GM23248 (cell line): Measurements from ENCODE around the gene RELN. TPM values are rescaled to one million over a fixed set of nuclear protein-coding genes. Genes with fewer than 3 reads are reported as not detected.
A peak's percentile ranks its signal among the peaks of the same experiment; 100 is the strongest.

Experiments
- DNase-seq: peaks from one replicate; pipeline ENCODE4 v3.0.0-alpha.2; 2015
- H2AFZ ChIP-seq: fragments of 200-600 bp; sonication (generic); 2 replicates; pipeline ENCODE4 v1.6.1; 2016; ENCODE audit warnings: antibody characterized with exemption
- H3F3A ChIP-seq: fragments of 200-600 bp; sonication (generic); 2 replicates; pipeline ENCODE4 v1.6.1; 2016; ENCODE audit warnings: mild to moderate bottlenecking, antibody characterized with exemption, mixed run types; ENCODE audit not compliant: insufficient read depth
- H3K27ac ChIP-seq: fragments of 200-600 bp; sonication (generic); 2 replicates; pipeline ENCODE4 v1.5.1; 2016; ENCODE audit warnings: mild to moderate bottlenecking
- H3K27me3 ChIP-seq: fragments of 200-600 bp; sonication (generic); replicated peaks from 2 replicates; pipeline ENCODE4 v1.6.1; 2016; ENCODE audit warnings: mild to moderate bottlenecking; ENCODE audit not compliant: insufficient read depth
- H3K36me3 ChIP-seq: fragments of 200-600 bp; sonication (generic); 2 replicates; pipeline ENCODE4 v1.6.1; 2016; ENCODE audit warnings: low read depth, mild to moderate bottlenecking
- H3K4me1 ChIP-seq: fragments of 200-600 bp; sonication (generic); 2 replicates; pipeline ENCODE4 v1.6.1; 2016; ENCODE audit warnings: mild to moderate bottlenecking; ENCODE audit not compliant: insufficient read depth
- H3K4me2 ChIP-seq: fragments of 200-600 bp; sonication (generic); one replicate; pipeline ENCODE4 v1.6.1; 2016; ENCODE audit warnings: mild to moderate bottlenecking; ENCODE audit not compliant: unreplicated experiment
- H3K4me3 ChIP-seq: fragments of 200-600 bp; sonication (generic); 2 replicates; pipeline ENCODE4 v1.5.1; 2016; ENCODE audit warnings: mild to moderate bottlenecking
- H3K79me2 ChIP-seq: fragments of 200-600 bp; sonication (generic); 2 replicates; pipeline ENCODE4 v1.6.1; 2016; ENCODE audit warnings: mild to moderate bottlenecking; ENCODE audit not compliant: insufficient read depth
- H3K9ac ChIP-seq: fragments of 200-600 bp; sonication (generic); 2 replicates; pipeline ENCODE4 v1.6.1; 2016; ENCODE audit warnings: mild to moderate bottlenecking
- H3K9me2 ChIP-seq: fragments of 200-600 bp; sonication (generic); 2 replicates; pipeline ENCODE4 v1.6.1; 2016; ENCODE audit warnings: mixed run types, mild to moderate bottlenecking, moderate library complexity; ENCODE audit not compliant: insufficient read depth
- H3K9me3 ChIP-seq: fragments of 200-600 bp; sonication (generic); one replicate; pipeline ENCODE4 v1.6.1; 2017; ENCODE audit warnings: low read depth
- H4K20me1 ChIP-seq: fragments of 200-600 bp; sonication (generic); 2 replicates; pipeline ENCODE4 v1.6.0; 2016; ENCODE audit not compliant: insufficient read depth
- EZH2 ChIP-seq: fragments of 200-600 bp; sonication (generic); IDR thresholded peaks from 2 replicates; pipeline ENCODE4 v1.6.1; 2018; ENCODE audit warnings: antibody characterized with exemption, mild to moderate bottlenecking; ENCODE audit not compliant: insufficient read depth, poor library complexity, severe bottlenecking
- EZH2phosphoT487 ChIP-seq: fragments of 200-600 bp; sonication (generic); IDR thresholded peaks from 2 replicates; pipeline ENCODE4 v1.6.1; 2018; ENCODE audit warnings: antibody characterized with exemption, moderate library complexity, mild to moderate bottlenecking, low read depth; ENCODE audit not compliant: insufficient read depth
- WGBS, 2 experiments: methylation state at CpG; one replicate each; pipeline ENCODE4 v1.1.6; 2015 to 2017; ENCODE audit warnings: low lambda C conversion rate in 2 of 2, low coverage in 1 of 2; ENCODE audit errors: missing lambda C conversion rate in 2 of 2; 5-methylcytosine and 5-hydroxymethylcytosine counted together
- in situ Hi-C: fragments of 300-500 bp; cut with MboI; formaldehyde crosslinking; loops from 2 replicates; pipeline ENCODE4 v1.15.0; 2020
- polyA plus RNA-seq: library from polyadenylated mRNA; unstranded; fragments of >200 nt; fragmentation: Nextera tagmentation; extraction: Ambion mirVana; gene quantifications from 2 replicates; pipeline ENCODE4 v1.2.1, GENCODE V29; 2016
- total RNA-seq: library from RNA; depleted of rRNA; stranded (reverse); fragments of >200 nt; shearing (Covaris generic); gene quantifications from 2 replicates; pipeline ENCODE4 v1.2.3, GENCODE V29; 2014

Gene RELN
- total and polyA plus RNA-seq, 2 experiments from 2014 or later, result 0.76 to 0.97 TPM

GRCh38 chr7:103799298-103799697, 190.2 kb downstream of the RELN start:
- Histone ChIP-seq H3K27ac (no peak overlapping the region), H3K36me3 (no peaks in the 10 kb centered on the region), H3K4me3 (no peak overlapping the region), H2AFZ (no peak overlapping the region), H3K4me2 (no peak overlapping the region), H3K27me3 (no peaks in the 10 kb centered on the region), H3K9me2 (no peaks in the 10 kb centered on the region), H3K4me1 (peaks cover 5% of the 10 kb centered on the region), H3K79me2 (no peaks in the 10 kb centered on the region), H4K20me1 (no peaks in the 10 kb centered on the region), H3K9ac (no peak overlapping the region), H3K9me3 (no peaks in the 10 kb centered on the region), H3F3A (0 out of 2 replicates have a peak, but pooled peaks cover 7% of the 10 kb centered on the region)
- 47 to 50% methylated on average over 1 of the region's 1 CpG for WGBS, 2 experiments
- in situ Hi-C loops, result no loop called here
- TF ChIP-seq EZH2phosphoT487 (no peak), EZH2 (no peak)
- no peak for DNase-seq

GRCh38 chr7:103797647-103798307, 191.7 kb downstream of the RELN start:
- Histone ChIP-seq H2AFZ (no peak overlapping the region), H3K4me1 (peaks cover 5% of the 10 kb centered on the region), H3K36me3 (no peaks in the 10 kb centered on the region), H3K79me2 (no peaks in the 10 kb centered on the region), H3K4me2 (no peak overlapping the region), H3K9ac (no peak overlapping the region), H3K27ac (no peak overlapping the region), H4K20me1 (no peaks in the 10 kb centered on the region), H3F3A (0 out of 2 replicates have a peak, but pooled peaks cover 7% of the 10 kb centered on the region), H3K9me2 (no peaks in the 10 kb centered on the region), H3K9me3 (no peaks in the 10 kb centered on the region), H3K4me3 (no peak overlapping the region), H3K27me3 (no peaks in the 10 kb centered on the region)
- 27 to 35% methylated on average over 3 of the region's 3 CpGs for WGBS, 2 experiments
- TF ChIP-seq EZH2, result no peak
- no peak for TF ChIP-seq EZH2phosphoT487
- DNase-seq, result no peak
- in situ Hi-C loops, result no loop called here

- H3K4me1 ChIP-seq, result peaks cover 5% of the 10 kb centered on the region
- H3K27ac ChIP-seq, result no peak overlapping the region
Measured at GRCh38 chr7:103796327-103796962, 193.0 kb downstream of the RELN start.

GRCh38 chr7:103795787-103796186, 193.7 kb downstream of the RELN start:
- TF ChIP-seq EZH2phosphoT487 (no peak), EZH2 (no peak)

More at GRCh38 chr7:103796327-103796962, 193.0 kb downstream of the RELN start:
- no peaks in the 10 kb centered on the region for H4K20me1 ChIP-seq
- H3K36me3 ChIP-seq, result no peaks in the 10 kb centered on the region
- no peaks in the 10 kb centered on the region for H3K9me3 ChIP-seq
- TF ChIP-seq EZH2phosphoT487 (no peak), EZH2 (no peak)
- no peak overlapping the region for H3K4me3 ChIP-seq
- no peak for DNase-seq
- WGBS, 2 experiments, result 24 to 26% methylated on average over 7 of the region's 7 CpGs
- no peak overlapping the region for H3K4me2 ChIP-seq
- H3K9me2 ChIP-seq, result no peaks in the 10 kb centered on the region
- 0 out of 2 replicates have a peak overlapping the region, but pooled peaks have one; percentile 31 for H2AFZ ChIP-seq
- H3K9ac ChIP-seq, result no peak overlapping the region
- no peaks in the 10 kb centered on the region for H3K79me2 ChIP-seq
- H3K27me3 ChIP-seq, result no peaks in the 10 kb centered on the region
- 0 out of 2 replicates have a peak, but pooled peaks cover 7% of the 10 kb centered on the region for H3F3A ChIP-seq
- in situ Hi-C loops, result no loop called here

More at GRCh38 chr7:103795787-103796186, 193.7 kb downstream of the RELN start:
- Histone ChIP-seq H3K79me2 (no peaks in the 10 kb centered on the region), H4K20me1 (no peaks in the 10 kb centered on the region), H3K9me2 (no peaks in the 10 kb centered on the region), H3K4me2 (no peak overlapping the region), H3K27me3 (no peaks in the 10 kb centered on the region), H3F3A (0 out of 2 replicates have a peak, but pooled peaks cover 7% of the 10 kb centered on the region), H3K4me1 (peaks cover 5% of the 10 kb centered on the region), H3K9ac (no peak overlapping the region), H3K9me3 (no peaks in the 10 kb centered on the region), H3K4me3 (no peak overlapping the region), H3K36me3 (no peaks in the 10 kb centered on the region), H2AFZ (no peak overlapping the region), H3K27ac (no peak overlapping the region)
- in situ Hi-C loops, result no loop called here
- DNase-seq, result no peak
